Immature natural killer cell (primary cell): Measurements from ENCODE around the gene SLC8B1. TPM values are rescaled to one million over a fixed set of nuclear protein-coding genes. Genes with fewer than 3 reads are reported as not detected.

Source experiments
- DNase-seq, 3 donors: peaks; one replicate each; pipeline ENCODE4 v3.0.0; 2022; ENCODE audit warnings: mixed read lengths in 1 of 3
- H3K27ac Mint-ChIP-seq, 6 donors: one replicate each; pipeline ENCODE4 v1.8.0; 2020; ENCODE audit warnings: mixed read lengths in 6 of 6, mild to moderate bottlenecking in 5 of 6, inconsistent platforms in 4 of 6, moderate library complexity in 3 of 6
- H3K27me3 Mint-ChIP-seq, 3 donors: one replicate each; pipeline ENCODE4 v1.8.0; 2020 to 2021; ENCODE audit warnings: low read depth in 3 of 3, mild to moderate bottlenecking in 3 of 3, mixed read lengths in 3 of 3, moderate library complexity in 3 of 3, inconsistent platforms in 1 of 3
- H3K36me3 Mint-ChIP-seq, 3 donors: one replicate each; pipeline ENCODE4 v1.8.0; 2020; ENCODE audit warnings: mixed read lengths in 3 of 3, inconsistent platforms in 2 of 3, mild to moderate bottlenecking in 2 of 3
- H3K4me1 Mint-ChIP-seq, 2 donors: one replicate each; pipeline ENCODE4 v1.8.0; 2020; ENCODE audit warnings: inconsistent platforms in 2 of 2, mild to moderate bottlenecking in 2 of 2, mixed read lengths in 2 of 2, moderate library complexity in 1 of 2
- H3K4me3 Mint-ChIP-seq, 5 donors: one replicate each; pipeline ENCODE4 v1.8.0; 2020; ENCODE audit warnings: mild to moderate bottlenecking in 5 of 5, mixed read lengths in 5 of 5, inconsistent platforms in 3 of 5, moderate library complexity in 3 of 5
- H3K9me3 Mint-ChIP-seq, 6 donors: one replicate each; pipeline ENCODE4 v1.8.0; 2020; ENCODE audit warnings: mild to moderate bottlenecking in 6 of 6, mixed read lengths in 6 of 6, inconsistent platforms in 4 of 6, moderate library complexity in 3 of 6
- polyA plus RNA-seq, 3 donors: library from polyadenylated mRNA; unstranded; fragments of 300-500 nt; fragmentation: Illumina TruSeq; gene quantifications; one replicate each; pipeline ENCODE4 v1.2.3, GENCODE V29; 2021

SLC8B1 gene
- polyA plus RNA-seq, 3 donors from 2014 or later: 8.0 to 18.6 (median 10.3) TPM

DNA sequence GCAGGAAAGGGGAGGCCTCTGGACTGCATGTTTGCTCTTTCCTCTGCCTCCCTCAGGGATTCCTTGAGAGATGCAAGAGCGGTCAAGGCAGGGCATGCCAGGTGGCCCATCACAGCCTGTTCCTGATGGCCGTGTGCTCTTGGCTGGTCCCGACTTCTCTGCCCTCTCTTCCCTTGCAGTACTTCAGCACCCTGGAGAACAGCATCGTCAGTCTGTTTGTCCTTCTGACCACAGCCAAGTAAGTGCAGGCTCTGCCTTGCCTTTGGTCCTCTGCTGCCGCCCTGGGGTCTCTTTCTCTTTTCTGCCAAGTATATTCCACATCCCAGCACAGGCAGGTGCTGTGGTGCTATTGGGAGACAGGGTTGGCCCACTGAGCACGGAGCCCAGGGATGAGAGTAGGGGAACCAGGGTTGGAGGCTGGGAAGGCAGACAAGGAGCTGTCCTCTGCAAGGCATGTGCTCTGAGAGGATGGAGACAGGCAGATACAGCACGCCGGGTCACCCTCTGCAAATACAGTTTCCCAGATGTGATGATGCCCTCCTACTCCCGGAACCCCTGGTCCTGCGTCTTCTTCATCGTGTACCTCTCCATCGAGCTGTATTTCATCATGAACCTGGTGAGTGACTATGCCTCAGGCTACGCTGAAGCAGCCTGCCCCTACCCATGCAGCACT lies 61.7 kb downstream of the SLC8B1 start:
- Mint-ChIP-seq H3K9me3 (no peaks in the 10 kb centered on the region), H3K27me3 (peaks cover 0 to 3% (median 0%) of the 10 kb centered on the region in 3 donors), H3K36me3 (peaks cover 0 to 4% (median 0%) of the 10 kb centered on the region in 3 donors), H3K4me3 (no peak overlapping the region), H3K27ac (no peak overlapping the region), H3K4me1 (no peaks in the 10 kb centered on the region)
- no peak for DNase-seq

DNA sequence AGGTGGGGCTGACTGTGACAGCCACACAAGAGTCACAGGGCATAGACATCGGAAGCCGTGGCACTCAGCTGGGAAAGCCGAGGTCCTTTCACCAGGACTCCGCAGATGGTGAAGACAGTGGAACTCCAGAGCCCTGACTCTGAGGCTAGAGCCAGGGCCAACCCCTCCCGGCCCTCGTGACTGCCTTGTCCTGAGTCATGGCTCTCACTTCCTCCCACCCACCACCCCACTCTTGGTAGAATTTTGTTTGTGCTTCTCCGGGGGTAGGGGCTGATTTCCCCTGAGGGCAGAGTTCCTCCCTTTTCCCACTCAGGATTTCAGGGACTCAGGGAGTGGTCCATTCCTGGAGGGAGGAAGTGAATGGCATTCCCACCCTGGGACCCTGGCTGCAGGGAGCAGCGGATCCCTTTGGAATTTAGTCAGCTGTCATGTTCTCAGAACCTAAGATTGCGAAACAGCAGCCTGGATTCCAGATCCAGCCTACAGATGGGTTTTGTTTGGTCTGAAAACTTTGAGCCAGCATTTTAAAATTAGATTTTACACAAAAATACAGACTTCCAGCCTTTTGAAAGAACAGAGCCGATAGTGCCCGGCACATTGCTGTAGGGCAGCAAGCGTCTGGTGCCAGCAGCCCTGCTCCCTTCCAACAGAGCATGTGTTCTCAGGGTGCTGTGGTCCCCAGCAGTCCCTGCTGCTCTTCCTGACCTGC lies 62.9 kb downstream of the SLC8B1 start:
- H3K36me3 Mint-ChIP-seq: peaks cover 0 to 4% (median 1%) of the 10 kb centered on the region in 3 donors
- no peak overlapping the region for H3K27ac Mint-ChIP-seq
- peaks cover 0 to 3% (median 0%) of the 10 kb centered on the region in 3 donors for H3K27me3 Mint-ChIP-seq
- H3K4me3 Mint-ChIP-seq: no peak overlapping the region
- DNase-seq: no peak
- H3K4me1 Mint-ChIP-seq: no peaks in the 10 kb centered on the region
- H3K9me3 Mint-ChIP-seq: no peaks in the 10 kb centered on the region

DNA sequence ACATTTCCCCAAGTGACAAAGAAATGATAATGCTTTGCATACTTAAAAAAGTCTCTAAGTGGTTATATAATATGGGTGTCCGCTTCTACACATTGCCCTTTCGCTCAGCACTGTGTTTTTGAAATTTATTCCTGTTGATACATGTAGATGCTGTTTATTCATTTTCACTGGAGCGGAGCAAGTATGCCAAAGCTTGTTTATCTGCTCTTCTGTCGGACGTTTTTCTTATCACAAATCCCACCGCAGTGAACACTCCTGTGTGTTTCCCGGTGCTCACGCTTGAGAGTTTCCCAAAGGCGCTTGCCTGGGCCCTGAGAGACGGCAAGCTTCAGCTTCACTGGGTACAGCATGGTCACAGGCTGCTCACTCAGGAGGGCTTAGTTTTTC lies 63.5 kb downstream of the SLC8B1 start:
- no peaks in the 10 kb centered on the region for H3K4me1 Mint-ChIP-seq
- H3K4me3 Mint-ChIP-seq: no peak overlapping the region
- peaks cover 0 to 2% (median 0%) of the 10 kb centered on the region in 3 donors for H3K27me3 Mint-ChIP-seq
- H3K36me3 Mint-ChIP-seq: peaks cover 0 to 4% (median 3%) of the 10 kb centered on the region in 3 donors
- DNase-seq: no peak
- H3K27ac Mint-ChIP-seq: no peak overlapping the region
- no peaks in the 10 kb centered on the region for H3K9me3 Mint-ChIP-seq

DNA sequence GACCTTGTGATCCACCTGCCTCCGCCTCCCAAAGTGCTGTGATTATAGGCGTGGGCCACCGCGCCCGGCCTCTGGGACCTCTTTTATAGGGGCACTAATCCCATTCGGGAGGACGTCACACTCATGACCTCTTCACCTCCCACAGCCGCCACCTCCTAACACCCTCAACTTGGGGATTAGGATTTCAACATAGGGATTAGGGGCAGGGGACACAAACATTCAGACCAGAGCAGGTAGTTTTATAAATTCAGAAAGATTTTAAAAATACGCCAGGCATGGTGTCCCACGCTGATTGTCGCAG lies 64.2 kb downstream of the SLC8B1 start:
- Mint-ChIP-seq H3K27me3 (peaks cover 0 to 1% (median 0%) of the 10 kb centered on the region in 3 donors), H3K27ac (no peak overlapping the region)
- no peak for DNase-seq

DNA sequence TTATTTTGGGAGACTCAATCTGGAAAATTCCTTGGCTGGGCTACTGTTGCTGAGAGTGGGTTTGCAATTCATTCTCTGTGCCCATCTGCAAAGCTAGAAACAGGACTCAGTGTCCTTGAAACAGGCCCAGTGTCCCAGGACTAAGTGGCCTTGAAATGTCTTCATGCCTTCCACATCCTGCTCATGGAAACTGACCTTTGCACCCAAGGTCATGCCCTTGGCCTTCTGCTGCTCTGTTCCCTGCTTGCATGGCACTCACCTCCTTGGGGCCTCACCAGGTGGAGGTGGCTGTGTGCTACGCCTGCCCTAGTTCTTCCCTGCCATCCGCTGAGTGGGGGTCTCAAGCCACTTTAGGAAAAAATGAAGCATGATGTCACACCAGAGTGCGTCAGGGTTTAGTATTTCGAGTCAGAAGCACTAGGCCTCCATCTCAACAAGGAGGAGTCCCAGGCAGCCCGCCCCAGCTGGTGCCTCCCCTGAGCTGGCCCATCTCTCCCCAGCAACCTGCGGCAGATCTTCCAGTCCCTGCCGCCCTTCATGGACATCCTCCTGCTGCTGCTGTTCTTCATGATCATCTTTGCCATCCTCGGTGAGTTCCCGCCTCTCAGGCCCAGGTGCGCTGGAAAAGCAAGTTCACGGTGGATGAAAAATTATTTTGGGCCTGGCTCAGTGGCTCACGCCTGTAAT lies 65.5 kb downstream of the SLC8B1 start:
- H3K4me3 Mint-ChIP-seq: no peak overlapping the region
- H3K4me1 Mint-ChIP-seq: no peaks in the 10 kb centered on the region
- H3K9me3 Mint-ChIP-seq: no peaks in the 10 kb centered on the region
- H3K36me3 Mint-ChIP-seq: peaks cover 0 to 4% (median 3%) of the 10 kb centered on the region in 3 donors
- peaks cover 0 to 1% (median 0%) of the 10 kb centered on the region in 3 donors for H3K27me3 Mint-ChIP-seq
- no peak for DNase-seq
- H3K27ac Mint-ChIP-seq: no peak overlapping the region

More for the DNA sequence above, 64.2 kb downstream of the SLC8B1 start:
- no peaks in the 10 kb centered on the region for H3K9me3 Mint-ChIP-seq
- H3K36me3 Mint-ChIP-seq: peaks cover 0 to 4% (median 3%) of the 10 kb centered on the region in 3 donors
- H3K4me3 Mint-ChIP-seq: no peak overlapping the region
- H3K4me1 Mint-ChIP-seq: no peaks in the 10 kb centered on the region

DNA sequence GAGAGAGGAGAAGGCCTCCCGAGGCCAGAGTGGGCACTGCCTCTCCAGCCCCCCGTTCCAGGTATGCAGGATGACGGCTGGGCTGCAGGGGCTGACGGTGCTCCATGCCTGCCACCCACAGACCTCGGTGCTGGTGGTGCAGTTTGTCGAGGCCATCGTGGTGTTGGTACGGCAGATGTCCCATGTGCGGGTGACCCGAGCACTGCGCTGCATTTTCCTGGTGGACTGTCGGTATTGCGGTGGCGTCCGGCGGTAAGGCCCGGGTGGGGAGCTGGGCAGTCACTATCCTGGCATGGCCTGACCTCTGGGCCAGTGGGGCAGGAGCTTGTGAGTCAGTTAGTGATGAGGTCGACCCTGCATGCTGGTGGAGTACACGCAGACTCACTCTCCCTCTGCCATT lies 66.3 kb downstream of the SLC8B1 start:
- no peak for DNase-seq
- Mint-ChIP-seq H3K36me3 (peaks cover 0 to 4% (median 3%) of the 10 kb centered on the region in 3 donors), H3K9me3 (no peaks in the 10 kb centered on the region), H3K4me1 (no peaks in the 10 kb centered on the region), H3K27ac (no peak overlapping the region), H3K27me3 (peaks cover 0 to 1% (median 0%) of the 10 kb centered on the region in 3 donors), H3K4me3 (no peak overlapping the region)

DNA sequence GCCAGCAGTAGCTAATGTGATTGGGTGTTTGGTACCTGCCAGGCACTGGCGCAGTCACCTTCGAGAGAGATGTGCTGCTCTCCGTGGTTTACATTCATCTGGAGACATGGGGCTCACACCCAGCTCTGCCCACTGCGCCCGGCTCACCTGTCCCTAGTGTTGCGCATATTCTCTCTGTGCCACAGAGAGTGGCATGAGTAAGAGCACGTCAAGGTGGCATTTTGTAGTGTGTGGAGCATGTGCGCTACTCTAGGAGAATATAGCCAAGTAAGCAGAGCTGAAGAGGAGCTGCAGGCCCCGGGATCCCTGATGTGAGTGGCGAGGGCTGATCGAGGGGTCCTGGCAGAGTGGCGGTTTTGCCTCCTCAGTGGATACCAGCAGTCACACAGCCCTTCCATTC lies 66.8 kb downstream of the SLC8B1 start:
- Mint-ChIP-seq H3K4me1 (no peaks in the 10 kb centered on the region), H3K27ac (no peak overlapping the region), H3K9me3 (no peaks in the 10 kb centered on the region), H3K27me3 (peaks cover 0 to 1% (median 0%) of the 10 kb centered on the region in 3 donors), H3K36me3 (peaks cover 0 to 4% (median 3%) of the 10 kb centered on the region in 3 donors), H3K4me3 (no peak overlapping the region)
- DNase-seq: no peak

DNA sequence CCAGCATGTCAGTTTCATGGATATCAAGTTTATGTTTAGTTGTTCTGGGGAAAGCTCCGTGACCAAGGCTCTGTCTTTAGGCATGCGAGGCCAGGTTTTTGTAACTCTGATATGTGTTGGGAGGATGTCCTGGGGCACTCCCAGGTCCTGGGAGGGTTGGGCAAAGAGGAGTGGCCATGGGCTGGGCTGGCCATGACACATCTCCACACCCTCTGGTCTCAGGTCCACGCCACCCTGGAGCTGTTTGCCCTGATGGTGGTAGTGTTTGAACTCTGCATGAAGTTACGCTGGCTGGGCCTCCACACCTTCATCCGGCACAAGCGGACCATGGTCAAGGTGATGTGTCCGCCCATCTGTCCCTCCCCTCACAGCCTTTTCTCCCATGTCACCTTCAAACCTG lies 67.3 kb downstream of the SLC8B1 start:
- DNase-seq: no peak
- H3K9me3 Mint-ChIP-seq: no peaks in the 10 kb centered on the region
- no peak overlapping the region for H3K27ac Mint-ChIP-seq
- peaks cover 0 to 1% (median 0%) of the 10 kb centered on the region in 3 donors for H3K27me3 Mint-ChIP-seq
- H3K4me3 Mint-ChIP-seq: no peak overlapping the region
- peaks cover 0 to 4% (median 3%) of the 10 kb centered on the region in 3 donors for H3K36me3 Mint-ChIP-seq
- peaks cover 0 to 3% of the 10 kb centered on the region in 2 donors for H3K4me1 Mint-ChIP-seq

DNA sequence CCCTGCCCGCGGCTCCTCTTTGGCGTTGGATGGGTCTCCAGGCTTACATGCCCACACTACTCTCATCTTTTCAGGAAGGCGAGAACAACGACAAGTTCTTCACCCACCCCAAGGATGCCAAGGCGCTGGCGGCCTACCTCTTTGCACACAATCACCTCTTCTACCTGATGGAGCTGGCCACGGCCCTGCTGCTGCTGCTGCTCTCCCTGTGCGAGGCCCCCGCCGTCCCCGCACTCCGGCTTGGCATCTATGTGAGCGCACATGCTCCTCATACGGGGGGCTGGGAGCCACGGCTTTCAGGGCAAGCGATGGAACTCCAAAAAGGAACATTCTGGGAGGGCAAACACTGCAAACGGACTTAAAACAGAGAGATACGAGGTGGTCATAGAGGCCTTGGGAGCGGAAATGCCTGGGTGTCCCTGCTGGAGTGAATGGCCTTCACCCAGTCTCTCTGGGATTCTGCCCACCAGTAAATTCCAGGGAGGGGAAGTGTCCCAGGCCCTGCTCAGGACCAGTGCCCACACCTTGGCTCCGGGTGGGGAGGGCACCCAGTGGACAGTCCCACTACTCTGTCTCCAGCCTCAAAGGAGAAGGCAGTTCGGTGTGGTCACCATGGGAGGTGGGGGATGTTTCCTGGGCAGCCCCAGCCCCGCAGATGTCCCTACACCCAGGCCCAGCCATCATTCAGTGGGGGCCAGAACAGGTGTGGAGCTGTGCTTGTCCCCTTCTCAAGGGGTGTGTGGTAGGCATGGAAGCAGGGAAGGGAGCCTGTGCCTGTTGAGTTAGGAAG lies 68.6 kb downstream of the SLC8B1 start:
- no peak for DNase-seq
- Mint-ChIP-seq H3K27me3 (peaks cover 0 to 1% (median 0%) of the 10 kb centered on the region in 3 donors), H3K9me3 (no peaks in the 10 kb centered on the region), H3K27ac (peak overlapping the region in 1 of 6 donors; percentile 36), H3K36me3 (peaks cover 0 to 3% (median 2%) of the 10 kb centered on the region in 3 donors), H3K4me3 (no peak overlapping the region), H3K4me1 (peaks cover 4 to 16% of the 10 kb centered on the region in 2 donors)

DNA sequence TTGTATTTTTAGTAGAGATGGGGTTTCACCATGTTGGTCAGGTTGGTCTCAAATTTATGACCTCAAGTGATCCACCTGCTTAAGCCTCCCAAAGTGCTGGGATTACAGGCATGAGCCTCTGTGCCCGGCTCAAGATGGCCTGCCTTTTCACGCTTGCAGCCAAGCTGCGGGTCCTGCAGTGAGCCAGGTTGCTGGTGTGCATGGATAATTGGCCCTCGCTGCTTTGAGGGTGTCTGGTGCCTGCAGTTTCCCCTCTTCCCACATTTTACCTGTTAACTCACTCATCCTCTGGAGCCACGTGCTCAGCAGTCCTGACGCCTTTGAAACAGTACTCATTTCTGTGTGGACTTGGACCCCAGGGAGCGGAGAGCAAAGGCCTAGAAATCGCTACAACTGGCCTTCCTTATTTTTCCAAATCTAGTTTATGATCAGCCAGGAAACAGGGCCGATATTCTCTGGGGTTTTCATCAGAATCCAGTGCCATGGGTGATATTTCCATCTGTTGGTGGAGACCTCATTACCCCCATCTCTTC lies 71.4 kb downstream of the SLC8B1 start:
- Mint-ChIP-seq H3K4me1 (peaks cover 4 to 16% of the 10 kb centered on the region in 2 donors), H3K36me3 (peaks cover 0 to 3% (median 0%) of the 10 kb centered on the region in 3 donors), H3K9me3 (no peaks in the 10 kb centered on the region), H3K27ac (no peak overlapping the region), H3K4me3 (no peak overlapping the region), H3K27me3 (no peaks in the 10 kb centered on the region)
- no peak for DNase-seq

DNA sequence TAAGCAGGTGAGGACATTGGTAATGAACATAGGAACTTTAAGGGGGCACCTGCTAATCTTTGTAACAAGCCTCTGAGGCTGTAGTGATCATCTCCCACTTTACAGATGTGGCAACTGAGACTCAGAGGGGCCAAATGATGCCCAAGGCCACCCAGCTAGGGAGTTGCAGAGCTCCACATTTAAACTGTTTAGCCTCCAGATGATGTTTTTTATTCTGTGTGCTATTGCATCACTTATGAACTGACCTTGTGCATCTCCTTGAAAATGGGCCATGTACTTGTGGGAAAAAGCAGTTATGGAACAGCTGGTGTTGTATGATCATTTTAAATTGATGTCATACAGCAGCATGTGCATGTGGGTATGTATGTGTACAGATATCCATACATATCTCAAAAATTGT lies 72.2 kb downstream of the SLC8B1 start:
- DNase-seq: no peak
- no peaks in the 10 kb centered on the region for H3K9me3 Mint-ChIP-seq
- H3K27me3 Mint-ChIP-seq: no peaks in the 10 kb centered on the region
- H3K27ac Mint-ChIP-seq: peak overlapping the region in 1 of 6 donors; percentile 15
- peaks cover 4 to 16% of the 10 kb centered on the region in 2 donors for H3K4me1 Mint-ChIP-seq
- H3K4me3 Mint-ChIP-seq: no peak overlapping the region
- H3K36me3 Mint-ChIP-seq: peaks cover 0 to 3% (median 0%) of the 10 kb centered on the region in 3 donors

DNA sequence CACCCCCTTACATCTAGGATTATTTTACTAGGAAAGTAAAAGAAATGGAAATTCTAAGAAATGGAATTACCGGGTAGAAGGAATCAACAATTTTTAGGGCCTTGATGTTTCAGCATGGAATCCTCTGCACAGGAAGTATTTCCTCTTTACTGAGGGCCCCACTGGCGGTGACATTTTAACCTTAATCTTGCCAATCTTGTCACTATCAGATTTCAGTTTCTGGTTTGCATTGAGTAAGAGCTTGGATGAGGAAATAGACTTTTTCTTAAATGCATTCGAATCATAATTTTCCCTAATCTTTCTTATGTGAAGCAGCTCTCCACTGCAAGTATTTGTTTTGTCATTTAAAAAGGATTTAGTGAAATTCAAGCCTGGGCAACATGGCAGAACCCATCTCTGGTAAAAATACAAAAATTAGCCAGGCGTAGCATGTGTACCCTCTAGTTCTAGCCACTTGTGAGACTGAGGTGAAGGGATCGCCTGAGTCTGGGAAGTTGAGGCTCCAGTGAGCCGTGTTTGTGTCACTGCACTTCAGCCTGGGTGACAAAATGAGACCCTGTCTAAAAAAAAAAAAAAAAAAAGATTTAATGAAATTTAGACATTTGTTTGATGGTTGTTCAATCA lies 73.0 kb downstream of the SLC8B1 start:
- H3K27ac Mint-ChIP-seq: no peak overlapping the region
- no peaks in the 10 kb centered on the region for H3K9me3 Mint-ChIP-seq
- H3K4me3 Mint-ChIP-seq: peak overlapping the region in 1 of 5 donors; percentile 13
- H3K4me1 Mint-ChIP-seq: peaks cover 4 to 16% of the 10 kb centered on the region in 2 donors
- peaks cover 0 to 2% (median 0%) of the 10 kb centered on the region in 3 donors for H3K36me3 Mint-ChIP-seq
- no peaks in the 10 kb centered on the region for H3K27me3 Mint-ChIP-seq
- DNase-seq: no peak
